GM21619 (cell line): ENCODE results near the gene RYR2.
A peak's percentile ranks its signal among the peaks of the same experiment; 100 is the strongest.
"Not testable (repeated sequence)": the region's sequence is repeated elsewhere in the genome, so short reads cannot be mapped to it uniquely, and the experiment has no call there.

Experiments
- ATAC-seq: cut with Tn5 transposase; IDR thresholded peaks from one replicate; pipeline ENCODE4 v1.9.1; 2021; ENCODE audit not compliant: unreplicated experiment

The RYR2 gene

DNA sequence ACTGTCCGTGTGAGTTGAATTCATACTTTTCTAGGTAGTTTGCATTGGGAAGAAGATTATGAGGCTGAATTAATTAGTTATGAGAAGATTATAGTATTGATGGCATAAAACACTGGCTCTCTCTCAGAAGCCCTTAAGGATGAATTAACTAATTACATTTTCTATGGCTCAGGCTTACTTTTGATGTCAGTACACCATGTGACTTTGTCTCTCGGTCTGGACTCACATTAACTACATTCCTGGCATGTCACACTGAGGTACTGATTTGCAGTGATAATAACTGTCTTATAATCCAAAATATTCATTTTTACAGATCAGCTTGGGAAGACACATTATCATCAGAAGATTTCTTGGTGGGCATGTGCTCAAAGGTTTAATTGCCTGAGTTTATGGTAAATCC is 486.6 kb downstream of the RYR2 start:
- no peak for ATAC-seq

DNA sequence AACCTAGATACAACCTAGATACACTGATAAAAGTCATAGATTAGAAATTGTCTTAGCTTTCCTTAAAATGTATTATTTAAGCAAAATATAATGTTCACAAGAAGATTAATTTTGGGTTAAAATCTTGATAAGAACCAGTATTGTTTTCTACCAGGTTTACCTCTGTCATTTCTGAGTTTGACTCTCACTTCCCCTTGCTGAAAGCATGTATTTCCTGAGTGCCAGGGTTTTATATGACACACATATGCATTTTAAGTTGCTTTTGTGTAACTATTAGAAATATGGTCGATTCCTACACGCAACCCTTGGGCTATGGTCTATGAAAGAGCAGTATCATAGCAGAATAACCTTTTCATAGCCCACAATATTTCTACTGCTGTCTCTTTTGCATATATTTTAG is 497.1 kb downstream of the RYR2 start:
- ATAC-seq, result no peak

DNA sequence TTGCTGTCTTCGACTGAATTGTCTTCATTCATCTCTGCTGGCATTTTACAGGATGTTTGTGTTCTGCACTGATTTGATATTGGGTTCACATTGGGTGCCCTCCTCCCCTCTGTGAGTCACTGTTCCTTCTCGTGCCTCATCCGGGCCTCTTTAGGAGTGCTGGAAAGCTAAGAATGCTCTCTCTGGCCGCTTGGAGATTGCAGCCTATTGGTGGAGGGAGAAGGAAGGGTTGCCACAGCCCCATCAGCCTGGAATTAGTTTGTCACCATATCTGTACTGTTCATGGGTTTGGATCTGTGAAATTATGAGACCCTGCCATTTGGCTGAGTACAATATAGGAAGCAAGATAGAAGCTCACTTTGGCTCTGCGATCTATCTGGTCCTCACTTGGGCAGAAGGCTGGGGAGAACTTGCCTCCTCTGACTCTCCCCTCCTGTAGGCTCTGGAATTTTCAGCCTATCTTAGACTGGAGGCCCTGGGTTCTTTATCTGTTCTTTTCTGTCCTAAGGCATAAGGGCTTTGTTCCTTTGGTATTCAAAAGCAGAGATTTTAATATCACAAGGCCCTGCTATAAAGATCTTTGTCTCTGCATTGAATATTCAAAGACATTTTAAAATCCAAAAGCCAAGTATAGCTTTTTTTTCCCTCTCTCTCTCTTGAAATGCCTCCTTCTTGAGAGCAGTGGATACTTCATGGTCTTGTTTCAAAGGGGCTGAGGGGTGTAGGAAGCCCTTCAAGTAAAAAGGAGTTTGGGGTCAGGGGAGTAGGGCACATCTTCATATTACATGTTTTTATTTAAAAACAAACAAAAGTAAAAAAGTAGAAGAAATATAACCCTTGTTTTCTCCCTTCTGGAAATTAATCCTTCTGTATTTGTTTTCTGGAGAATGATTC is 500.8 kb downstream of the RYR2 start:
- no peak for ATAC-seq

DNA sequence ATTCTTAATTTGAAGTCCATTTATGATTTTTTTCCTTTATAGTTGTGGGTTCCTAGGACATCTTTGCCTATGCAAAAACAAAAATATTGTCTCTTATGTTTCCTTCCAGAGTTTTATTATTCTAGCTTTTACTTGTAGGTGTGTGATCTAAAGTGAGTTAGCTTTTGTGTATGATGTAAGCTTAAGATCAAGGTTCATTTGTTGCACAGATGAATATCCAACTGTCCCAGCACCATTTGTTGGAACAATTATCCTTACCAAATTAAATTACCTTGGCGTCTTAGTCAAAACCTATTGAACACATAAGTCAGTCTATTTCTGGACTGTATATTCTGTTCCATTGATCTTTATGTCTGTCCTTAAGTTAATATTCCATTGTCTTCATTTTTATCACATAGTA is 511.1 kb downstream of the RYR2 start:
- no peak for ATAC-seq

DNA sequence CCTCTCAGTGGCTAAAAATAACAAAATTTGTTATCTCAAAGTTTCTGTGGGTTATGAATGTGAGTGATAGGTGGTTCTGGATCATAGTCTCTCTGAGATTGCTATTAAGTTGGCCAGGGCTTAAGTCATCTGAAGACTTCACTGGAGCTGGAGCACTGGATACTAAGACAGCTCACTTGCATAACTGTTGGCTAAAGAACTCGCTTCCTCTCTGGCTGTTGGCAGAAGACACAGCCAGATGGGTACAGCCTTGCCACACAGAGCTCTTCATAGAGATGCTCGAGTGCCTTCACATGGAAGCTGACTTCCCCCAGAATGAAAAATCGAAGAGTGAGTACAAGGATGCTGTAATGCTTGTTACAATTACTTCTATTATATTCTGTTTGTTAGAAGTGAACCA is 514.9 kb downstream of the RYR2 start:
- no peak for ATAC-seq

DNA sequence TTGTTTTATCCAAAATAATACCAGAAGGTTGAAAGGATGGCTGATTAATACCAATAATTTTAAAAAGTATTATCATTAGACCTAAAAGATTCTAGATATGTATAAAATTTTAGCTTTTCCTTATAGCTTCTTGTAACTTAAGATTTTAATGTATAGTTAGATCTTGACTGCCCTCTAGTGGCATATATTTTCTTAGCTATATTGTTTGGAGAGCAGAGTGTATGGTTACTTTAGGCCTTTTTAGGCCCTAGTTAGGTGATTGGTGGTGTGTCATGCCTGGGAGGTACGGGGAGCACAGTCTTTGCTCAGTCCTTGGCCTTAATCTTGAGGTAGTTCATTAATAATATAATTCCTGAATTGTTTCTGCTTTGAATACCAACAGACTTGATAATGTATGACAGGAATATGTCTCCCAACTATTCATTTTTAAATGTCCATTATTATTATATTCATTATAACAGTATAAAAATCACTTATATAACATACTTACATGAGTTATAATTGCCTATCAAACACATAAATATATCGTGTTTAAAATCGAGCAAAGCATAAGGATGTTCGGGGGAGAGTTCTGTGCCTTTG is 520.3 kb downstream of the RYR2 start:
- ATAC-seq, result peak; percentile 80

DNA sequence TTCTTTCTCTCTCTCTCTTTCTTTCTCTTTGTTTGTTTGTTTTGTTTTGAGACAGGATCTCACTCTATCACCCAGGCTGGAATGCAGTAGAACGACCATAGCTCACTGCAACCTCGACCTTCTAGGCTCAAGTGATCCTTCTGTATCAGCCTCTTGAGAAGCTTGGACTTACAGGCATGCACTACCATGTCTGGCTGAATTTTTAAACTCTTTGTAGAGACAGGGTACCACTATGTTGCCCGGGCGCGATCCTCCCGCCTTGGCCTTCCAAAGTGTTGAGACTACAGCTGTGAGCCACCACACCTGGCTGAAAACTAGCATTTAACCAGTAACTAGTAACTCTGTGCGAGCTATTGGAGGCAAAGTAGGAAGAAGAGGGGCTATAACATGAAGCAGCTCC is 523.3 kb downstream of the RYR2 start:
- no peak for ATAC-seq

DNA sequence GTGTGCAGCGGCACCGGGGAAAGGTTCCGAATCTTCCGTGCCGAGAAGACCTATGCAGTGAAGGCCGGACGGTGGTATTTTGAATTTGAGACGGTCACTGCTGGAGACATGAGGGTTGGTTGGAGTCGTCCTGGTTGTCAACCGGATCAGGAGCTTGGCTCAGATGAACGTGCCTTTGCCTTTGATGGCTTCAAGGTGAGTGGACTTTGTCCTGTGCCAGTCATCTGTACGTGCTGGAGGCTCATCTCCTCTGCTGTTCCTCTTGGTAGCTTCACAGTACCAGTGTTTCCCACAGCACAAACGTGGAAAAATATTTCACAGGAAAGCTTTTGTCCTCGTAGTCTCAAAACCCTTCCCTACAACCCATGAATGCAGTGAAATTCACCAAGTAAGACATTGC is 524.6 kb downstream of the RYR2 start:
- ATAC-seq, result no peak

DNA sequence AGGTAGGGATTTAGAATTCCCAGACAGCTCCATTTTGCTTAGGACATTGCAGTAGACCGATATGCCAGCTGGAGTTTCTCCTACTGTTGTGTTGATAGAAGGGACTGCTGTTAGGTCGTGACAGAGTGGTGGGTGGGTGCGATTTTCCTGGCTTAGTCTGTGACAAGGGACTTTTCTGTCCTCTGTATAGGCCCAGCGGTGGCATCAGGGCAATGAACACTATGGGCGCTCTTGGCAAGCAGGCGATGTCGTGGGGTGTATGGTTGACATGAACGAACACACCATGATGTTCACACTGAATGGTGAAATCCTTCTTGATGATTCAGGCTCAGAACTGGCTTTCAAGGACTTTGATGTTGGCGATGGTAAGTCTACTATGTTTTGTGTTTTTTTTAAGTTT is 527.0 kb downstream of the RYR2 start:
- ATAC-seq, result no peak

DNA sequence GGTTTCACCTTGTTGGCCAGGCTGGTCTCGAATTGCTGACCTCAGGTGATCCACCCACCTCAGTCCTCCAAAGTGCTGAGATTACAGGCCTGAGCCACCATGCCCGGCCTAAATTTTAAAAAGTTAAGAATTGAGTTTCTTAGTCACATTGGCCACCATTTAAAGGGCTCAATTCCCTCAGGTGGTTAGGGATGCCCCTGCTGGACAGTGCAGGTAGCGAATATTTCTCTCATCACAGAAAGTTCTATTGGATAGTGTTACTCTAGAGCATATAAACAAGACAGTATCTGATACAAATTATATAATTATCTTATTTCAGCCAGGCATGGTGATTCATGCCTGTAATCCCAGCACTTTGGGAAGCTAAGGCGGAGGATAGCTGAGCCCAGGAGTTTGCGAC is 528.5 kb downstream of the RYR2 start:
- no peak for ATAC-seq

DNA sequence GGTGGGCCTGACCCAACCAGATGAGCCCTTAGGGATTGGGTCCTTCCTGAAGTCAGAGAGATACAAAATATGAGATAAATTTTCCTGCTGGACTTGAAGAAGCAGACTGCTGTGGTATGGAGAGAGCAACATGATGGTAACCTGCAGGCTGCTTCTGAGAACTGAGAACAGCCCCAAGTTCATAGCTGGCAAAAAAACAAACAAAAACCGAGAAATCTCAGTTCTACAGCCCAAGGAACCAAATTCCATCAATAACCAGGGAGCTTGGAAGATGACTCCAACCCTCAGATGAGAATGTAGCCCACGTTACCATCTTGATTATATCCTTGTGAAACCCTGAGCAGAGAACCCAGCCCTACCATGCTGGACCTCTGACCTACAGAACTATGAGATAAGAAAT is 532.6 kb downstream of the RYR2 start:
- no peak for ATAC-seq

DNA sequence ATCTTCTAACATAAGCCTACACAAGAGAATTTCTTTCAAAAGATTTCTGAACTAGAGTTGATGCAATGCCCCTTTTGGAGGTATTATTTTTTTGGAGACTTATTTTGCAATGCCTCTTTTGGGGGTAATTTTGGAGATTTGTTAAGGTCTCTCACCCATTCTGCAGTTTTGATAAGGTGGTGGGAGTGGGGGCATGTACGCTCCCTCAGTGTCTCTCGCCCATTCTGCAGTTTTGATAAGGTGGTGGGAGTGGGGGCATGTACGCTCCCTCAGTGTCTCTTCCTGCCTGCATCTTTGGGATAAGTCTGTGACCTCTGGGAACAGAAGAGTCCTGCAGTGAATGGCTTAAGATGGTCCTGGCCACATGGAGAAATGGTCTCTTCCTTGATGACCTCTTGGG is 536.6 kb downstream of the RYR2 start:
- no peak for ATAC-seq

DNA sequence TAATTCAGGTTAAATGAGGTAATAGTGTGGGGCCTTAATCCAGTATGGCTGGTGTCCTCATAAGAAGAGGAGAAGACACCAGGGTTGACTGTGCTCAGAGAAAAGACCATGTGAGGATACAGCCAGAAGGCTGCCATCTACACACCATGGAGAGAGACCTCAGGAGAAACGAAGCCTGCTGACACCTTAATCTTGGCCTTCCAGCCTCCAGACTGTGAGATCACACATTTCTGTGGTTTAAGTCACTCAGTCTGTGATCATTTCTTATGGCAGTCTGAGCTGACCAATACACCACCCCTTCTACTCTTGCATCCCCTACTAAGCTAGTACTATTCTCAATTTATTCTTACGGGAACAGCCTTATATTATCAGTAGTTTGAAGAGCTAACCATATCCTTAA is 538.7 kb downstream of the RYR2 start:
- no peak for ATAC-seq

DNA sequence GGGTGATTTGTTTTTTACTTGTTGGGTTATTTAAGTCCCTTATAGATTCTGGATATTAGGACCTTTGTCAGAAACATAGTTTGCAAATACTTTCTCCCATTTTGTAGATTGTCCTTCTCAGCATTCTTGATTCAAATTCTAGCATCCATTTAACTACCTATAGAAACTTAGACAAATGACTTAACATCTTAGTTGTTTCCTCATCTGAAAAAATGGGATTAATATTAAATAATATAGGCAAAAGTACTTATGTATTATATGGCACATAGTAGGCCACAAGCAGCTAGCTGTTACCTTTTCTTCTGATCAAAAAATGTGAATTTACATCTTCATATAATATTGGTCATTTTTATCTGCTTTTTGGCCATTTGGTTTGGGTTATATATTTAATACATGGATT is 541.3 kb downstream of the RYR2 start:
- ATAC-seq, result no peak

DNA sequence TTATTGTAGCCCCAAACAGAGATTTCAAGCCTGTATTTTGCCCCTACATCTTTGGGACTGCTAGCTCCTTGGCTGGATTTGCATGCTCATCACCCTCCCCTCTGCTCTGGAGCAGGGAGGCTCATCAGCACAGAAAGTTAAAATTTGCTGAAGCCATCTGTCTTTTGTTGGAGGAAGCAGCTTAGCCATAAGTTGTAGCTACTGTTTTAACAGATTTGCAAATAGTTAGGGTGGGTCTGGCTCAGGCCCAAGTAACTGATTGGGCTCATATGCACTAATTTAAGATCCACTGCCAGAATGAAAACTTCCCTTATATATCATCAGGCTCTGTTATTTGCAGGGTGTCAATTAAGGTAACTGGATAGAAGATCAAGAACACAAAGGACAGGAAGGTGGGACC is 541.8 kb downstream of the RYR2 start:
- no peak for ATAC-seq

DNA sequence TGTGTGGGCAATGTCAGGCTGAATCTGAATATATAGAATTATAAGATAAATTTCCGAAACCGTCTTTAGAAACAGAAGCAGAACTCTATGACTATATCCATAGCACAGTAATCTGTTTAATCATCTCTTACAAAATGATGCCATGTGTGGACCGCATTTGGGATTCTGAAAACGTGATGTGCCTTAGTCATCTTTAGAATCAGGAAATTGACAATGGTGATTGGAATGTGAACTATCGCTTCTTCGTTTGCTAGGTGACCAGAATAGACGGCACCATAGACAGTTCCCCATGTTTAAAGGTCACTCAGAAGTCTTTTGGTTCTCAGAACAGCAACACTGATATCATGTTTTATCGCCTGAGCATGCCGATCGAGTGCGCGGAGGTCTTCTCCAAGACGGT is 548.4 kb downstream of the RYR2 start:
- ATAC-seq, result no peak

DNA sequence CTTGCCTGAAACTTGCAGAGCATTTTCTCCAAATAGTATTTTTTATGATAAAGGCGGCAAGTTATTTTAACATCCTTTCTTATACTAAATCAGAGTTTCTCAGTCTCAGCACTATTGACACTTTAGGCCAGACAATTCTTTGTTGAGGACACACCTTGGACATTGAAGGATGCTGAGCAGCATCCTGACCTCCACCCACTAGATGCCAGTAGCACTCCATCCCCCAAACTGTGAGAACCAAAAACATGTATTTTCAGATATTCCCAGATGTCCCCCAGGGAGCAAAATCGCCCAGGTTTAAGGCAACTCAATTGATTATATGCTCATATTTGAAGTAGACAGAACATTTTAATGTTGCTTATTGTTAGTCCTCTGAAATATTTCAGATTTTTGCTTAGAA is 549.4 kb downstream of the RYR2 start:
- ATAC-seq, result no peak

DNA sequence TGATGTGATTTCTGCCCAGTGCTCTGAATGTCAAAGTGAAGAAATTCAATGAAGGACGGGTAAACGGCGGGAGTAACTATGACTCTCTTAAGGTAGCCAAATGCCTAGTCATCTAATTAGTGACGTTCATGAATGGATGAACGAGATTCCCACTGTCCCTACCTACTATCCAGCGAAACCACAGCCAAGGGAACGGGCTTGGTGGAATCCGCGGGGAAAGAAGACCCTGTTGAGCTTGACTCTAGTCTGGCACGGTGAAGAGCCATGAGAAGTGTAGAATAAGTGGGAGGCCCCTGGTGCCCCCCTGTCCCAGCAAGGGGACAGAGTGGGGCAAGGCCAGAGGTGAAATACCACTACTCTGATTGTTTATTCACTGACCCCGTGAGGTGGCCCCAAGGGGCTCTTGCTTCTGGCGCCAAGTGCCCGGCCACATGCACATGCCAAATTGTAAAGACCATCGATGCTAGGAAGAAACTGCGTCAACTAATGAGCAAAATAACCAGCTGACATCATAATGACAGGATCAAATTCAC is 561.1 kb downstream of the RYR2 start:
- ATAC-seq, result not testable (repeated sequence)

DNA sequence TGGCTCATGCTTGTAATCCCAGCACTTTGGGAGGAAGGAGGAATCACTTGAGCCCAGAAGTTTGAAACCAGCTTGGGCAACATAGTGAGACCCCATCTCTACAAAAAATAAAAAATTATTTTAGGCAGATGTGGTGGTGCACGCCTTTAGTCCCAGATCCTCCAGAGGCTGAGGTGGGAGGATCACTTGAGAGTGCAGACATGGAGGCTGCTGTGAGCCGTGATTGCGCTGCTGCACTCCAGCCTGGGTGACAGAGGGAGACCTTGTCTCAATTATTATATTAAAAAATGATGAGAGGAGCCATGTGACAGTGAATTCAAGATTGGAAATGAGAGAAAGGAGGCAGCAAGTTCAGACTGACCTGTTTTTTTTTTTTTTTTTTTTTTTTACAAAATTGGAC is 566.4 kb downstream of the RYR2 start:
- no peak for ATAC-seq

DNA sequence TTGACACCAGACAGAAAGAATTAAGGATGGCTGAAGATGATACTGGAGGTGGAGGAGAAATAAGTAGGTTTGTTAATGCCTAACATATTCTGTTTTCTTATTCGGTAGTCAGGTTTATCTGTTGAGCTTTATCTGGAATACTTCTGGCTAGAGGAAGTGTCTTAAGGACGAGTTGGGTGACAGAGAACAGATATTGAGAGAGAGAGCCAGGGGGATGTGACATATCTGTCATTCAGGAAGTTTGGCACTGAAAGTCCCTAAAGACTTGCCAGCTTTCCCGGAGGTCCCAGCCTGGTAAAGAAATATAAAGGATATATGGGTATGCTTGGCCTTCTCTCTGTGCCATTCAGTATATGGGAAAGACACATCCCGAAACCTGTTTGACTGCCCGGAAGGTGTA is 568.2 kb downstream of the RYR2 start:
- no peak for ATAC-seq

DNA sequence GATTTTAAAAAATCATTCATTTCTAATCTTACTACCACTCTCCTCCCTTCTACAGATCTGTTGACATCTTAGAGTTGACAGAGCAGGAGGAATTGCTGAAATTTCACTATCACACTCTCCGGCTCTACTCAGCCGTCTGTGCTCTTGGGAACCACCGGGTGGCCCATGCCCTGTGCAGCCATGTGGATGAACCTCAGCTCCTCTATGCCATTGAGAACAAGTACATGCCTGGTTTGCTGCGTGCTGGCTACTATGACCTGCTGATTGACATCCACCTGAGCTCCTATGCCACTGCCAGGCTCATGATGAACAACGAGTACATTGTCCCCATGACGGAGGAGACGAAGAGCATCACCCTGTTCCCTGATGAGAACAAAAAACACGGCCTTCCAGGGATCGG is 572.0 kb downstream of the RYR2 start:
- ATAC-seq, result no peak

DNA sequence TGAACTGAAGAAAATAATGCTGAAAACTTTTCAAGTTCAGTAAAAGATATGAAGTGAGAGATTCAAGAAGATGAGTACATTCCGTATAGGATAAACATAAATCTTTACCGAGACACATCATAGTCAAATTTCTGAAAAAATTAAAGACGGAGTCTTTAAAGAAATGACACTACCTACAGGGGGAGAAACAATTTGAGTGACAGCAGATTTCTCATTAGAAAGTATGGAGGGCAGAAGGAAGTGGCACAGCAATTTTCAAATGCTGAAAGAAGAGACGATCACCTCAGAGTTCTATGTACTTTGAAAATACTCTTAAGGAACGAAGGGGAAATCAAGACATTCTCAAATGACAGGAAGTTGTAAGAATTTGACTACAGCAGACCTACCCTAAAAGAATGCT is 577.6 kb downstream of the RYR2 start:
- ATAC-seq, result no peak

DNA sequence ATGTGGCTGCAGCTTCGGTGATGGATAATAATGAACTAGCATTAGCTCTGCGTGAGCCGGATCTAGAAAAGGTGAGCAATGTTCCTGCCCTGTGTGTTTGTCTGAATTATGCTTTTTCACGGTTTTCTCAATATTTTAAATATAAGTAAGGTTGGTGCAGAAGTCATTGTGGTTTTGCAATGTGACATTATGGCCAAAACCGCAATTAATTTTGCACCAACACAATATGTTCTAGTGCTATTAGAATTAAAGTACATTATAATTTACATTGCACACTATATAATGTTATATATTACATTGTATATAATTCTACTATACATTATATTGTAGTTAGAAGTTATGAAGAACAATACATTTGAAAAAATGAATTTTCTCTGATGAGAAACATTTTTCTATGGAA is 592.9 kb downstream of the RYR2 start:
- no peak for ATAC-seq
